GM19099 (cell line): ENCODE measurements around the gene POLR2C.

ENCODE experiments used
- POLR2A ChIP-seq: IDR thresholded peaks from 3 replicates; pipeline ENCODE4 v1.6.1; 2011; ENCODE audit warnings: low read depth; ENCODE audit not compliant: insufficient read length; ENCODE audit errors: extremely low read depth

Gene POLR2C

DNA sequence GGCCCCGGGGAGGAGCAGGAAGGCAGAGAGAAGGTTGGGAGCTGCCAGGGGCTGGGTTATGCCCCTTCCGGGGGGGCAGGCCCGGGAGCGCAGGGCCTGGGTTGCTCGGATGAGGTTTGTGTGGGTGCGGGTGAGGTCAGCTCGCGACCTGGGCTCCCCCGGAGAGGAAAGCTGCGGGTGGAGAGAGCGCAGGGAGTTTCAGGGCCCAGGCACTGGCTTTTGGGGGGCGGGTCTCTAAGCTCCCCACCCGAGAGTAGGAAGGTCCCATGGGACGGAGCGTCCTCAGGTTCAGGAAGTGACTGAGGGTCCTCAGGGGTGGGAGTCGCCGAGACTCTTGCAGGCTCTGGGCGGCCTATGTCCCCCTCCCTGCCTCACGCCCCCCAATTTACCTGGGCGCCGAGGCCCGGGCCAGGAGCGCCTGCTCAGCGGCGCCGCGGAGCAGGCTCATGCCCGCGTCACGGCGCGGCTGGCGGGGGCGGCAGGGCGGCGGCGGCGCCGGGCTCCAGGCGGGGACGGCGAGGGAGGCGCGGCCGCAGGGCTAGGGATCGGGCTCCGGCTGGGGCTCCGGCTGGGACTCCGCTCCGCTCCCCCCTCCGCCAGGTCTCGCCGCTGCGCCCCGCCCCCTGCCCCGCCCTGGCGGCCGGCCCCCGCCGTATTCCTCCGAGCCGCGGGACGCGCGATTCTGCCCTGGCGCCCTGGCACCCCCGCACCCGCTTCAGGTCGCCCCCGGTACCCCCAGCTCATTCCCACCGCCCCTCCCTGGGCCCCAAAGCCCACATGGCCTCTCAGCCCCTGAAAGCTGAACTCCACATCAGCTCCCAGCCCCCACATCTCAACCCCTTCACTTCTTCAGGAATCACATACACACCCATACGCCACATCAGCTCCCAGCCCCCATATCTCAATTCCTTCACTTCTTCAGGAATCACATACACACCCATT, 23.7 kb downstream of the POLR2C start, which contains the start of gene DOK4:
Gene DOK4, minus strand, starts transcription at position 578 of the 942 bp plus-strand sequence. CDS start 6,986 bp downstream, outside the sequence.
- TF ChIP-seq POLR2A = no peak

DNA sequence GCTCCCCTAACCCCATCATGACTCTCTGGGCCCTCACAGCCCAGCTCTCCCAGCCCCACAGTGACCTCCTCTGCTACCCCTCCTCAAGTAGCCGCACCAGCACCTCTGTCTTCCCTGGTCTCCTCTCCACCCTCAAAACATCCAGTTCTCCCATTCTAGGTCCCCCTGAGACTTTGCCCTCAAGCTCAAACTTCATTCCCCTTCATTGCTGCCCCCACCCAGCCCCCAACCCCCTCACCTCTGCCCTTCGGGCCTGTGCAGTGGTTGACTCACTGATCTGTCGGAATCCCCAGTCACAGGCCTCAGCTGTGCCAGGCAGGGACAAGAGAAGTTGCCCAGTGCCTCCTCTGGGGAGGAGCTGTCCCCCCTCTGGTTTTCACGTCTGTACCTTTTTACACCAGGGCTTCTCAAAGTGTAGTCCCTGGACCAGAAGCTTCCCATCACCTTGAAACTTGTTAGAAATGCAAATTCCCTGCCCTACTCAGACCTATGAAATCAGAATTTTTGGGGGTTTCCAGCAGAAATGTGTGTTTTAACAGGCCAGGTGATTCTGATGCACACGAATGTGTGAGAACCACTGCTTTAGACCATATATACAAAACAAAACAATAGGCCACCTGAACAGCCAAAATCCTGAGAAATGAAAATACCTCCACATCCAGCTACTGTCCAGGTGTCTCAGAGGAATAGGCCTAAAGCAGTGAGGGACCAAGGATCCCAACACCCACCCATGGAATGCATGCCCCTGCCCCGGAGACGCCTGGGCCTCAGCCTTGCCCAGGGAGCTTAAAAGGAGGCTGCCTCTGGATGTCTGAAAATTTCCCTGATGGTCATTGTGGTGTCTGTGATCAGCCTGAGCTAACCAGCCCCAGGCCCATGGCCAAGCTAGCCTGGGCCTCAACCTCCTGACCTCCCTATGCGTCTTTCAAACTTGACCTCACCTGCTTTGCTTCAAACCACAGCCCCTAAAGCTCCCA, 24.7 kb downstream of the POLR2C start:
- TF ChIP-seq POLR2A = no peak

GRCh38 chr16:57489229-57489628, 26.8 kb downstream of the POLR2C start:
- no peak for TF ChIP-seq POLR2A

DNA sequence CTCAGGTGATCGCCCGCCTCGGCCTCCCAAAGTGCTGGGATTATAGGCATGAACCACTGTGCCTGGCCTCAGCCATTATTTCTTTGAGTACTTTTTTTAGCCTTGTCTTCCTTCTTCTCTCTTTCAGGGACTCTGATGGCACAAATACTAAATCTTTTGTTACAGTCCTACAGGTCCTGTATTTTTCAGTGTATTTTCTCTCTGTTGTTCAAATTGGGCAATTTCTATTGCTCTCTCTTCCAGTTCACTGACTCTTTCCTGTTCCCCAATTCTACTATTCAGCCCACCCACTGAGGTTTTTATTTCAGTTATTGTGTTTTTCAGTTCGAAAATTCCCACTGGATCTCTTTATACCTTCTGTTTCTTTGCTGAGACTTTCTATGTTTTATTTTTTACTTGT, 31.3 kb downstream of the POLR2C start:
- TF ChIP-seq POLR2A = no peak

GRCh38 chr16:57497121-57497520, 34.6 kb downstream of the POLR2C start:
- no peak for TF ChIP-seq POLR2A

DNA sequence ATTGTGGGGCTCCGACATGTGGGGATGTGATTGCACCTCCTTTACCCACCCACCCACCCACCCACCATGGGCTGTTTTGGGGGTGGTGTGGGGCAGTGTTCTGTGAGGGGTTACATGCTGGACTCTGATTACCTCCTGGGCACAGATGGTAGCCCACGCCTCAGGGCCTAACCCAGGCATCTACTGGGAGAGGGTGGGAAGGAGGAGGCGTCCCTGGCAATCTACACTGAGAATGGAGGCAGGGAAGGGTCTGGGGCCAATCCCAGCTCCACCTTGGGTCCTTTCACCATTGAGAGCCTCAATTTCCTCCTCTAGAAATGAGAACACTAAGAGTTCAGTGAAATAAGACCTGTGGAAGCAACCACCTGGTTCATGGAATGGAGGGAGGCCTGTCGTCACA, 35.6 kb downstream of the POLR2C start:
- no peak for TF ChIP-seq POLR2A

DNA sequence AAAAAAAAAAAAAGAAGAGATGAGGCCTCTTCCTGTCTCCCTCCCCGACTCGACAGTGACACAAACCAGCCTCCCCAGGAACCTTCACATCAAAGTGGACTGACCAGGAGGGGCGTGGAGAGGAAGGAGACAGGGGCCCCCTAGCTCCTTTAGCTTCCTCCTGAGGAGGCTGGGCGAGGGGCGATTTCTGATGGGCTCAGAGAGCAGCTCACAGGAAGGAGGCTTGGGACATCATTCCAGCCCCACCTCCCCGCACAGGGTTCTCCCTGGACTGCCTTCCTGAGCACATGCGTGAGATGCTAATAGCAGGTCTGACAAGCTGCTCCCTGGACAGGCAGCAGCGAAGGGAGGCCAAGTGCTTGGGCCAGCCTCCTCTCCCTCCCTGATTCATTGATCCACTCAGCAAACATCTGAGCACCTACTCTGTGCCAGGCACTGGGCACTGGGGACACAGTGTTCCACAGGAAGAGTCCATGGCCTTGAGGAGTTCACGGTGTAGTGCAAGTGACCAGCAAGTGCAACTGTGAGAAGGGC, 38.2 kb downstream of the POLR2C start:
- TF ChIP-seq POLR2A = no peak

GRCh38 chr16:57501492-57501891, 39.0 kb downstream of the POLR2C start:
- TF ChIP-seq POLR2A = no peak

DNA sequence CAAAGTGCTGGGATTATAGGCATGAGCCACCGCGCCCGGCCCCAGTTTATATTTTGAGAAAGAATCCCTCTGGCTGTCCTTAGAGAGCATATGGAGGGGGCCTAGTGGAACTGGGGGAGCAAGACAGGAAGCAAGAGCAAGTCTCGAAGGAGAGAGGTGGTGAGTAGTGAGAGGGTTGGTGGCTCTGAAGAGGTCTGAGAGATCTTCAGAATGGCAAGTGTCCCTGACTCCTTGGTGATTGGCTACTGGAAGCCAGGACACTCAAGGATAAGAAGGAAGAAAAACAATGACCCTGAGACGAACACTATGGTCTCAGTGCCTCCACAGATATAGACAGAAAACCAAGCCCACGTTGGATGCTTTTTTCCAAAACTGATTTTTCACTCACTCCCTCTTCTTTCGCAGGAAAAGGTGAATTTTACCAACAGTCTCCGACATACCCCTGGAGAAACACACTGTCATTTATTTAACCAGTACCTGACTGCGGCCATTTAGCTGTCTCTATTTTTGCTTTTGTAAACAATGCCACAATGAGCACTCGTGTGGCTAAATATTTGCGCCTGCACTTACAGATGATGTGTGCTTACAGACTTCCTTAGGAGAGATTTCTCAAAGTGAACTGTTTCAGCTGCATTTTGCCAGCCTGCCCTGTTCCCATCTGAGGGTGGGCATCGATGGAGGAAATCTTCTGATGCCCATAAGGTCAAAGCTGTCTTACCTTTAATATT, 39.7 kb downstream of the POLR2C start:
- no peak for TF ChIP-seq POLR2A

DNA sequence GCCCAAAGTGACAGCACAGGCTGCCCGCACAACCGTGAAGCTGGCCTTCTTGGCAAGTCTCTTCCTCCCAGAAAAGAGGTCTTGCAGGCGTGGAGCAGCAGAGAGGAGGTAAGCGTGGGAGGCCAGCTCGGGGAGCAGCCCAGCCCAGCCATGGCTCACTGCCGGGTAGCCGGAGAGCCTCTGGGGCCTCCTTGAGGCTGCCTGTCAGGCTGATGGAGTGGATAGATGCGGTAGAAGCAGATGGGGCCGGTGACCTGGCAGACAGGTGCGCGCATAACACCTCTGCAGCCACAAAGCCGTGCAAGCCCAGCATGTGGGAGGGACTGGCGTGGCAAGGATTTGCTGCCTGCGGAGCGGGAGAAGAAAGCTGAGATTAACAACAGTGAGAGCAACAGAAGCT, 40.9 kb downstream of the POLR2C start:
- no peak for TF ChIP-seq POLR2A

- TF ChIP-seq POLR2A = no peak
Observed at GRCh38 chr16:57504001-57504400, 41.5 kb downstream of the POLR2C start.

GRCh38 chr16:57504491-57504890, 42.0 kb downstream of the POLR2C start:
- no peak for TF ChIP-seq POLR2A

GRCh38 chr16:57505169-57505568, 42.7 kb downstream of the POLR2C start:
- TF ChIP-seq POLR2A = no peak
